Measurements from ENCODE around the gene MYBPC3.

DNA sequence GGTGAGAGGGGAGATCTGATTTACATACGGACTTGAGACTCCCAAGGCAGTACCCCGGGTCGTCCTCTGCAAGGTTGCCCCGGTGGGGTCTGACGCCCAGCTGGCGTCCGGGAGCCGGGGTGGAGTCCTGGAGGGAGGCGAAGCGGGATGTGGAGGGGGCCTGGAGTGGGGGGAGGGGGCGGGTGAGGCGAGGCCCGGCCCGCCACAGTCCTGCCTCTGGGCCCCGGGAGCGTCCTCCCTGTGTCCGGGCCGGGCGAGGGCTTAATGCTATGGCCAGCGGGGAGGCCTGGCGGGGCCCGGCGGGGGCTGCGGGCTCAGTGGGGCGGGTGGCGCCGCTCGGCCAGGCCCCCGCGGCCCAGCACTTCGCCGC, 2.4 kb upstream of the MYBPC3 start:
- TF ChIP-seq, protein P1, sequence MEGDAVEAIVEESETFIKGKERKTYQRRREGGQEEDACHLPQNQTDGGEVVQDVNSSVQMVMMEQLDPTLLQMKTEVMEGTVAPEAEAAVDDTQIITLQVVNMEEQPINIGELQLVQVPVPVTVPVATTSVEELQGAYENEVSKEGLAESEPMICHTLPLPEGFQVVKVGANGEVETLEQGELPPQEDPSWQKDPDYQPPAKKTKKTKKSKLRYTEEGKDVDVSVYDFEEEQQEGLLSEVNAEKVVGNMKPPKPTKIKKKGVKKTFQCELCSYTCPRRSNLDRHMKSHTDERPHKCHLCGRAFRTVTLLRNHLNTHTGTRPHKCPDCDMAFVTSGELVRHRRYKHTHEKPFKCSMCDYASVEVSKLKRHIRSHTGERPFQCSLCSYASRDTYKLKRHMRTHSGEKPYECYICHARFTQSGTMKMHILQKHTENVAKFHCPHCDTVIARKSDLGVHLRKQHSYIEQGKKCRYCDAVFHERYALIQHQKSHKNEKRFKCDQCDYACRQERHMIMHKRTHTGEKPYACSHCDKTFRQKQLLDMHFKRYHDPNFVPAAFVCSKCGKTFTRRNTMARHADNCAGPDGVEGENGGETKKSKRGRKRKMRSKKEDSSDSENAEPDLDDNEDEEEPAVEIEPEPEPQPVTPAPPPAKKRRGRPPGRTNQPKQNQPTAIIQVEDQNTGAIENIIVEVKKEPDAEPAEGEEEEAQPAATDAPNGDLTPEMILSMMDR (IDR thresholded peaks at IDR 0.05), result no peak
- TF ChIP-seq, protein P2, sequence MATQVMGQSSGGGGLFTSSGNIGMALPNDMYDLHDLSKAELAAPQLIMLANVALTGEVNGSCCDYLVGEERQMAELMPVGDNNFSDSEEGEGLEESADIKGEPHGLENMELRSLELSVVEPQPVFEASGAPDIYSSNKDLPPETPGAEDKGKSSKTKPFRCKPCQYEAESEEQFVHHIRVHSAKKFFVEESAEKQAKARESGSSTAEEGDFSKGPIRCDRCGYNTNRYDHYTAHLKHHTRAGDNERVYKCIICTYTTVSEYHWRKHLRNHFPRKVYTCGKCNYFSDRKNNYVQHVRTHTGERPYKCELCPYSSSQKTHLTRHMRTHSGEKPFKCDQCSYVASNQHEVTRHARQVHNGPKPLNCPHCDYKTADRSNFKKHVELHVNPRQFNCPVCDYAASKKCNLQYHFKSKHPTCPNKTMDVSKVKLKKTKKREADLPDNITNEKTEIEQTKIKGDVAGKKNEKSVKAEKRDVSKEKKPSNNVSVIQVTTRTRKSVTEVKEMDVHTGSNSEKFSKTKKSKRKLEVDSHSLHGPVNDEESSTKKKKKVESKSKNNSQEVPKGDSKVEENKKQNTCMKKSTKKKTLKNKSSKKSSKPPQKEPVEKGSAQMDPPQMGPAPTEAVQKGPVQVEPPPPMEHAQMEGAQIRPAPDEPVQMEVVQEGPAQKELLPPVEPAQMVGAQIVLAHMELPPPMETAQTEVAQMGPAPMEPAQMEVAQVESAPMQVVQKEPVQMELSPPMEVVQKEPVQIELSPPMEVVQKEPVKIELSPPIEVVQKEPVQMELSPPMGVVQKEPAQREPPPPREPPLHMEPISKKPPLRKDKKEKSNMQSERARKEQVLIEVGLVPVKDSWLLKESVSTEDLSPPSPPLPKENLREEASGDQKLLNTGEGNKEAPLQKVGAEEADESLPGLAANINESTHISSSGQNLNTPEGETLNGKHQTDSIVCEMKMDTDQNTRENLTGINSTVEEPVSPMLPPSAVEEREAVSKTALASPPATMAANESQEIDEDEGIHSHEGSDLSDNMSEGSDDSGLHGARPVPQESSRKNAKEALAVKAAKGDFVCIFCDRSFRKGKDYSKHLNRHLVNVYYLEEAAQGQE (IDR thresholded peaks at IDR 0.05), result no peak
- TF ChIP-seq GATA3 (IDR thresholded peaks at IDR 0.05; ENCODE audit: borderline replicate concordance) (no peak), KDM1A (IDR thresholded peaks at IDR 0.05; ENCODE audit: low read depth) (no peak), POLR2A (IDR thresholded peaks at IDR 0.05; ENCODE audit: low read length) (peak; percentile 13; the same call in 1 of the 2 replicates), TP53 (CRISPR knock-in tag; IDR thresholded peaks at IDR 0.05) (no peak), SREBF2 (IDR thresholded peaks at IDR 0.05) (no peak), RAD21 (conservative IDR thresholded peaks at IDR 0.05 in 1 of 2, IDR thresholded peaks at IDR 0.05 in 1 of 2) (no peak), CEBPB (IDR thresholded peaks at IDR 0.05) (no peak)
- TF ChIP-seq, protein P3, sequence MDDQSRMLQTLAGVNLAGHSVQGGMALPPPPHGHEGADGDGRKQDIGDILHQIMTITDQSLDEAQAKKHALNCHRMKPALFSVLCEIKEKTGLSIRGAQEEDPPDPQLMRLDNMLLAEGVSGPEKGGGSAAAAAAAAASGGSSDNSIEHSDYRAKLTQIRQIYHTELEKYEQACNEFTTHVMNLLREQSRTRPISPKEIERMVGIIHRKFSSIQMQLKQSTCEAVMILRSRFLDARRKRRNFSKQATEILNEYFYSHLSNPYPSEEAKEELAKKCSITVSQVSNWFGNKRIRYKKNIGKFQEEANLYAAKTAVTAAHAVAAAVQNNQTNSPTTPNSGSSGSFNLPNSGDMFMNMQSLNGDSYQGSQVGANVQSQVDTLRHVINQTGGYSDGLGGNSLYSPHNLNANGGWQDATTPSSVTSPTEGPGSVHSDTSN (IDR thresholded peaks at IDR 0.05), result no peak
